PC-9 (cell line): ENCODE measurements around the gene SSNA1. TPM values are rescaled to one million over a fixed set of nuclear protein-coding genes. Genes with fewer than 3 reads are reported as not detected.

ENCODE experiments used
- BruUV-seq: library from RNA; stranded (reverse); fragments of 400-500 nt; replicated peaks from 2 replicates; lab custom pipeline; 2021; lab: Mats Ljungman, UMichigan
- CTCF ChIA-PET: fragments of 300-600 bp; sonication (Branson Sonifier 250); formaldehyde crosslinking; loops from one replicate; lab custom pipeline; 2022; ENCODE audit warnings: antibody characterized with exemption; lab: Charles Lee
- POLR2A ChIA-PET: fragments of 300-600 bp; sonication (Branson Sonifier 250); formaldehyde crosslinking; loops from one replicate; lab custom pipeline; 2022; ENCODE audit warnings: antibody characterized with exemption; ENCODE audit not compliant: unreplicated experiment; lab: Charles Lee
- DNase-seq, 2 experiments: peaks; one replicate each; pipeline versions ENCODE4 v3.0.0 to v3.0.0-alpha.2; 2015 to 2022; ENCODE audit warnings: mixed read lengths in 1 of 2
- H2AFZ ChIP-seq: fragments of 200-600 bp; sonication (generic); 2 replicates; pipeline ENCODE4 v1.8.1; 2017; ENCODE audit warnings: antibody characterized with exemption
- H3F3A ChIP-seq: fragments of 200-600 bp; sonication (generic); 2 replicates; pipeline ENCODE4 v1.8.1; 2017; ENCODE audit warnings: antibody characterized with exemption, mild to moderate bottlenecking, low read depth; ENCODE audit not compliant: insufficient read depth
- H3K27ac ChIP-seq: fragments of 200-600 bp; sonication (generic); 2 replicates; pipeline ENCODE4 v1.6.1; 2016; ENCODE audit warnings: mixed run types
- H3K27me3 ChIP-seq: fragments of 200-600 bp; sonication (generic); 2 replicates; pipeline ENCODE4 v1.6.1; 2016; ENCODE audit warnings: low read depth, mixed run types; ENCODE audit not compliant: insufficient read depth
- H3K36me3 ChIP-seq: fragments of 200-600 bp; sonication (generic); 2 replicates; pipeline ENCODE4 v1.6.1; 2016; ENCODE audit warnings: low read depth, mixed run types
- H3K4me1 ChIP-seq: fragments of 200-600 bp; sonication (generic); replicated peaks from 2 replicates; pipeline ENCODE4 v1.6.1; 2016; ENCODE audit warnings: mixed run types; ENCODE audit not compliant: insufficient read depth
- H3K4me2 ChIP-seq: fragments of 200-600 bp; sonication (generic); 2 replicates; pipeline ENCODE4 v1.6.1; 2017; ENCODE audit warnings: mixed run types
- H3K4me3 ChIP-seq: fragments of 200-600 bp; sonication (generic); 2 replicates; pipeline ENCODE4 v1.6.1; 2016; ENCODE audit warnings: mixed run types
- H3K79me2 ChIP-seq: fragments of 200-600 bp; sonication (generic); 2 replicates; pipeline ENCODE4 v1.6.1; 2017; ENCODE audit warnings: low read depth, mixed run types
- H3K9me2 ChIP-seq: fragments of 200-600 bp; sonication (generic); 2 replicates; pipeline ENCODE4 v1.8.1; 2017; ENCODE audit warnings: mild to moderate bottlenecking; ENCODE audit not compliant: insufficient read depth
- H3K9me3 ChIP-seq: fragments of 200-600 bp; sonication (generic); 2 replicates; pipeline ENCODE4 v1.8.1; 2016; ENCODE audit warnings: low read depth; ENCODE audit not compliant: insufficient read depth
- H4K20me1 ChIP-seq: fragments of 200-600 bp; sonication (generic); 2 replicates; pipeline ENCODE4 v1.8.1; 2017; ENCODE audit not compliant: insufficient read depth
- CTCF ChIP-seq: fragments of 200-600 bp; sonication (generic); conservative IDR thresholded peaks from 2 replicates; pipeline ENCODE4 v1.6.1; 2017; ENCODE audit warnings: mixed run types, antibody characterized with exemption, mild to moderate bottlenecking, moderate library complexity
- EZH2 ChIP-seq: fragments of 200-600 bp; sonication (generic); IDR thresholded peaks from 2 replicates; pipeline ENCODE4 v1.8.0; 2017; ENCODE audit warnings: antibody characterized with exemption, low read depth
- intact Hi-C: fragments of 100-400 bp; cut with micrococcal nuclease; formaldehyde crosslinking; loops from one replicate; pipeline ENCODE4 v1.10.0; 2022; ENCODE audit not compliant: unreplicated experiment
- total RNA-seq: library from RNA; stranded (reverse); gene quantifications from 2 replicates; pipeline ENCODE4 v1.2.3, GENCODE V29; 2021

The SSNA1 gene
- total RNA-seq, 1 experiment from 2014 or later, result 98.7 TPM

GRCh38 chr9:137160716-137161557 lies 27.5 kb upstream of the SSNA1 start:
- Histone ChIP-seq H3K27me3 (no peaks in the 10 kb centered on the region), H3K27ac (no peak overlapping the region), H3K4me2 (no peak overlapping the region), H3K4me1 (no peaks in the 10 kb centered on the region), H3K79me2 (no peaks in the 10 kb centered on the region), H3K9me2 (no peaks in the 10 kb centered on the region), H3K4me3 (no peak overlapping the region), H3K36me3 (no peaks in the 10 kb centered on the region), H3K9me3 (no peaks in the 10 kb centered on the region), H2AFZ (no peak overlapping the region), H3F3A (no peaks in the 10 kb centered on the region; the same call in 1 of the 2 replicates), H4K20me1 (no peaks in the 10 kb centered on the region)
- ChIA-PET POLR2A (no interaction called here), CTCF (no interaction called here)
- intact Hi-C loops, result no loop called here
- BruUV-seq, result no TSS peak
- DNase-seq, result no peak
- TF ChIP-seq EZH2 (no peak), CTCF (no peak)

DNA sequence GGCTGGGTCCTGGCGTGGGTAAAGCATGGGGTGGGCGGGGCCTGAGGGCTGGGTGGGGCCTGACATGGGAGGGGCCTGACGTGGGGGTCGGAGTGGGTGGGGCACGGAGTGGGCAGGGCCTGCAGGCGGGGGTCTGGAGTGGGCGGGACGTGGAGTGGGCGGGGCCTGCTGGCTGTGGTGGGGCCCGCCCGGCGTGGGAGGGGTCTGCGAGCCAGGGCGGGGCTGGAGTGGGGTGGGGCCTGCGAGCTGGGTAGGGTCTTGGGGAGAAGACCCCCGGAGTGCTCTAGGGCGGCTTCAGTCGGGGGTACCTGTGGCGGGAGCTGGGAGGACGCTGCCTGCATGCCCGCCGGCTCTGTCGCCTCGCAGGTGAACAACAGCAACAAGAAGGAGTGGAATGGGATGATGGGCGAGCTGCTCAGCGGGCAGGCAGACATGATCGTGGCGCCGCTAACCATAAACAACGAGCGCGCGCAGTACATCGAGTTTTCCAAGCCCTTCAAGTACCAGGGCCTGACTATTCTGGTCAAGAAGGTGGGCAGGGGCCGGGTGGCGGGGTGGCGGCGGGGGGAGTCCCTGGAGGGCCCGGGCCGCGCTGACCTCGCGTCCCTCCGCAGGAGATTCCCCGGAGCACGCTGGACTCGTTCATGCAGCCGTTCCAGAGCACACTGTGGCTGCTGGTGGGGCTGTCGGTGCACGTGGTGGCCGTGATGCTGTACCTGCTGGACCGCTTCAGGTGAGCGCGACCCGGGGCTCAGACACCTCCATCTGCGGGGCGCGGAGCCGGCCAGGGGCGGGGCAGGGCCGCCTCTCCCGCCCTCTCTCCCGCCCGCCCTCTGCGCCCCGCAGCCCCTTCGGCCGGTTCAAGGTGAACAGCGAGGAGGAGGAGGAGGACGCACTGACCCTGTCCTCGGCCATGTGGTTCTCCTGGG lies 26.7 kb upstream of the SSNA1 start:
- H3K36me3 ChIP-seq, result no peaks in the 10 kb centered on the region
- H3K4me2 ChIP-seq, result no peak overlapping the region
- no peaks in the 10 kb centered on the region for H4K20me1 ChIP-seq
- H3K4me1 ChIP-seq, result no peaks in the 10 kb centered on the region
- H3K79me2 ChIP-seq, result no peaks in the 10 kb centered on the region
- no TSS peak for BruUV-seq
- DNase-seq, result no peak
- peaks cover 5% of the 10 kb centered on the region; the same call in 1 of the 2 replicates for H3F3A ChIP-seq
- no peaks in the 10 kb centered on the region for H3K27me3 ChIP-seq
- no peak overlapping the region for H3K4me3 ChIP-seq
- H3K9me3 ChIP-seq, result no peaks in the 10 kb centered on the region
- intact Hi-C loops, result no loop called here
- no peak overlapping the region for H2AFZ ChIP-seq
- no peak for TF ChIP-seq CTCF
- no peak for TF ChIP-seq EZH2
- ChIA-PET POLR2A (no interaction called here), CTCF (no interaction called here)
- H3K9me2 ChIP-seq, result no peaks in the 10 kb centered on the region
- H3K27ac ChIP-seq, result no peak overlapping the region
